HG03095 (cell line): ENCODE results near the gene CDS2.

Experiments
- ATAC-seq: cut with Tn5 transposase; IDR thresholded peaks from one replicate; pipeline ENCODE4 v1.9.1; 2021; ENCODE audit warnings: moderate library complexity; ENCODE audit not compliant: unreplicated experiment

Gene CDS2

GRCh38 chr20:5205348-5206210 is 78.8 kb downstream of the CDS2 start:
- ATAC-seq = peak; percentile 95

GRCh38 chr20:5207138-5207537 is 80.3 kb downstream of the CDS2 start:
- ATAC-seq = no peak

GRCh38 chr20:5211803-5212714 is 85.3 kb downstream of the CDS2 start:
- ATAC-seq = no peak

- ATAC-seq = no peak
Observed at GRCh38 chr20:5212907-5213487, 86.2 kb downstream of the CDS2 start.

- ATAC-seq = no peak
Observed at GRCh38 chr20:5214826-5215225, 88.0 kb downstream of the CDS2 start.

- no peak for ATAC-seq
Observed at GRCh38 chr20:5215672-5216304, 89.0 kb downstream of the CDS2 start.

GRCh38 chr20:5216663-5217062 is 89.9 kb downstream of the CDS2 start:
- no peak for ATAC-seq

- no peak for ATAC-seq
Observed at GRCh38 chr20:5217616-5218015, 90.8 kb downstream of the CDS2 start.

GRCh38 chr20:5220321-5221060 is 93.7 kb downstream of the CDS2 start:
- no peak for ATAC-seq

- no peak for ATAC-seq
Observed at GRCh38 chr20:5221061-5221430, 94.2 kb downstream of the CDS2 start.

GRCh38 chr20:5222919-5223634 is 96.3 kb downstream of the CDS2 start:
- ATAC-seq = no peak

- ATAC-seq = no peak
Observed at GRCh38 chr20:5230544-5230943, 103.7 kb downstream of the CDS2 start.

- ATAC-seq = no peak
Observed at GRCh38 chr20:5234158-5234557, 107.3 kb downstream of the CDS2 start.

- no peak for ATAC-seq
Observed at GRCh38 chr20:5234978-5235377, 108.2 kb downstream of the CDS2 start.
